GM23338 (cell line): ENCODE results near the gene MRGPRF. TPM values are rescaled to one million over a fixed set of nuclear protein-coding genes. Genes with fewer than 3 reads are reported as not detected.

Experiments used
- ATAC-seq: fragments of 200-7000 bp; cut with Tn5 transposase; 3 replicates; pipeline ENCODE4 v1.9.1; 2020
- DNase-seq: peaks from one replicate; pipeline ENCODE4 v3.0.0-alpha.2; 2015; ENCODE audit warnings: low spot score
- H2AFZ ChIP-seq: fragments of 200-600 bp; sonication (generic); 2 replicates; pipeline ENCODE4 v1.8.0; 2016; ENCODE audit warnings: antibody characterized with exemption, mild to moderate bottlenecking, moderate library complexity
- H3F3A ChIP-seq: fragments of 200-600 bp; sonication (generic); replicated peaks from 2 replicates; pipeline ENCODE4 v1.8.0; 2017; ENCODE audit warnings: antibody characterized with exemption, mixed run types, low read depth
- H3K27ac ChIP-seq: fragments of 200-600 bp; sonication (generic); 2 replicates; pipeline ENCODE4 v1.6.1; 2016; ENCODE audit warnings: low read depth
- H3K27me3 ChIP-seq: fragments of 200-600 bp; sonication (generic); 2 replicates; pipeline ENCODE4 v1.8.0; 2016; ENCODE audit warnings: mild to moderate bottlenecking, mixed run types, moderate library complexity; ENCODE audit not compliant: insufficient read depth
- H3K36me3 ChIP-seq: fragments of 200-600 bp; sonication (generic); 2 replicates; pipeline ENCODE4 v1.8.0; 2016; ENCODE audit warnings: mild to moderate bottlenecking; ENCODE audit not compliant: insufficient read depth
- H3K4me1 ChIP-seq: fragments of 200-600 bp; sonication (generic); 2 replicates; pipeline ENCODE4 v1.8.0; 2016; ENCODE audit warnings: mild to moderate bottlenecking, moderate library complexity; ENCODE audit not compliant: insufficient read depth
- H3K4me2 ChIP-seq: fragments of 200-600 bp; sonication (generic); 2 replicates; pipeline ENCODE4 v1.7.1; 2017; ENCODE audit warnings: mixed run types
- H3K4me3 ChIP-seq: fragments of 200-600 bp; sonication (generic); 2 replicates; pipeline ENCODE4 v1.6.1; 2016; ENCODE audit warnings: mixed run types
- H3K79me2 ChIP-seq: fragments of 200-600 bp; sonication (generic); replicated peaks from 2 replicates; pipeline ENCODE4 v1.8.0; 2017; ENCODE audit warnings: mild to moderate bottlenecking; ENCODE audit not compliant: insufficient read depth
- H3K9me2 ChIP-seq: fragments of 200-600 bp; sonication (generic); 2 replicates; pipeline ENCODE4 v1.8.0; 2017; ENCODE audit not compliant: insufficient read depth
- H4K20me1 ChIP-seq: fragments of 200-600 bp; sonication (generic); replicated peaks from 2 replicates; pipeline ENCODE4 v1.8.0; 2017; ENCODE audit warnings: mild to moderate bottlenecking; ENCODE audit not compliant: insufficient read depth
- H3K27ac Mint-ChIP-seq: 2 replicates; pipeline ENCODE4 v1.8.0; 2020; ENCODE audit warnings: inconsistent platforms, mild to moderate bottlenecking, moderate library complexity, mixed read lengths
- H3K27me3 Mint-ChIP-seq: 3 replicates; pipeline ENCODE4 v1.8.0; 2022; ENCODE audit warnings: low read depth, mild to moderate bottlenecking, moderate library complexity, mixed read lengths, inconsistent platforms; ENCODE audit not compliant: insufficient read depth, poor library complexity
- H3K36me3 Mint-ChIP-seq: 3 replicates; pipeline ENCODE4 v1.8.0; 2021; ENCODE audit warnings: low read depth, mild to moderate bottlenecking, inconsistent platforms, moderate library complexity, mixed read lengths
- H3K4me1 Mint-ChIP-seq: 3 replicates; pipeline ENCODE4 v1.8.0; 2020; ENCODE audit warnings: mild to moderate bottlenecking, inconsistent platforms, mixed read lengths
- H3K4me3 Mint-ChIP-seq: 3 replicates; pipeline ENCODE4 v1.8.0; 2021; ENCODE audit warnings: moderate library complexity, mild to moderate bottlenecking, inconsistent platforms, mixed read lengths
- H3K9me3 Mint-ChIP-seq: 3 replicates; pipeline ENCODE4 v1.8.0; 2020; ENCODE audit warnings: moderate library complexity, mild to moderate bottlenecking, inconsistent platforms, mixed read lengths
- CREB1 ChIP-seq: fragments of 250-450 bp; sonication (Bioruptor Pico); IDR thresholded peaks from 2 replicates; pipeline ENCODE4 v1.5.0; 2020; ENCODE audit warnings: low read depth, mild to moderate bottlenecking, moderate library complexity
- CTCF ChIP-seq, 2 experiments: fragments of 200-600 bp in 1 of 2; sonication (generic) in 1 of 2; conservative IDR thresholded peaks; 2 replicates each; pipeline versions ENCODE4 v1.5.1 to v1.6.1; 2016 to 2017; ENCODE audit warnings: antibody characterized with exemption in 2 of 2, low read depth in 2 of 2, mild to moderate bottlenecking in 2 of 2, moderate library complexity in 1 of 2
- ETS1 ChIP-seq: IDR thresholded peaks from 2 replicates; pipeline ENCODE4 v1.6.1; 2016; ENCODE audit warnings: antibody characterized with exemption
- EZH2 ChIP-seq: fragments of 200-600 bp; sonication (generic); IDR thresholded peaks from one replicate; pipeline ENCODE4 v1.8.0; 2017; ENCODE audit warnings: antibody characterized with exemption, mild to moderate bottlenecking, low read depth; ENCODE audit not compliant: unreplicated experiment
- EZH2phosphoT487 ChIP-seq: fragments of 200-600 bp; sonication (generic); IDR thresholded peaks from one replicate; pipeline ENCODE4 v1.8.1; 2018; ENCODE audit warnings: antibody characterized with exemption; ENCODE audit not compliant: unreplicated experiment
- POLR2AphosphoS5 ChIP-seq: IDR thresholded peaks from 2 replicates; pipeline ENCODE4 v1.6.1; 2016; ENCODE audit warnings: antibody characterized with exemption, low read depth
- REST ChIP-seq: IDR thresholded peaks from one replicate; pipeline ENCODE4 v1.6.1; 2018; ENCODE audit warnings: antibody characterized with exemption; ENCODE audit not compliant: unreplicated experiment
- STAT1 ChIP-seq: IDR thresholded peaks from one replicate; pipeline ENCODE4 v1.6.1; 2016; ENCODE audit warnings: antibody characterized with exemption; ENCODE audit not compliant: unreplicated experiment
- ZNF114 ChIP-seq: fragments of 250-450 bp; sonication (Bioruptor Pico); IDR thresholded peaks from 2 replicates; pipeline ENCODE4 v1.5.0; 2020; ENCODE audit warnings: mild to moderate bottlenecking, moderate library complexity
- polyA plus RNA-seq: library from polyadenylated mRNA; unstranded; fragments of >200 nt; fragmentation: Nextera tagmentation; extraction: Ambion mirVana; gene quantifications from 2 replicates; pipeline ENCODE4 v1.2.1, GENCODE V29; 2016
- total RNA-seq: library from RNA; depleted of rRNA; stranded (reverse); fragments of >200 nt; shearing (Covaris generic); gene quantifications from 2 replicates; pipeline ENCODE4 v1.2.3, GENCODE V29; 2014

Gene MRGPRF
- total and polyA plus RNA-seq, 2 experiments from 2014 or later, result 3.3 to 9.0 TPM

- TF ChIP-seq EZH2phosphoT487, result no peak
- TF ChIP-seq CTCF (conservative IDR thresholded peaks at IDR 0.05; ENCODE audit: low read depth in 2 of 2), result no peak
- TF ChIP-seq REST, result no peak
- TF ChIP-seq CREB1 (CRISPR knock-in tag), result no peak
- no peak for TF ChIP-seq STAT1
Observed at GRCh38 chr11:69050592-69051380, 37.7 kb upstream of the MRGPRF start (continued).

- H3K9me3 Mint-ChIP-seq, result no peaks in the 10 kb centered on the region
- Histone ChIP-seq H3K4me2 (peak overlapping the region; percentile 85), H2AFZ (no peak overlapping the region), H3K27me3 (no peaks in the 10 kb centered on the region), H3K4me1 (peaks cover 18% of the 10 kb centered on the region; the same call in 1 of the 2 replicates), H3K9me2 (no peaks in the 10 kb centered on the region), H3K36me3 (no peaks in the 10 kb centered on the region), H3K79me2 (peaks cover 48% of the 10 kb centered on the region), H3K27ac (no peak overlapping the region), H4K20me1 (no peaks in the 10 kb centered on the region; the same call in 1 of the 2 replicates), H3F3A (0 out of 2 replicates have a peak, but pooled peaks cover 2% of the 10 kb centered on the region), H3K4me3 (peak overlapping the region; percentile 78)
- H3K36me3 Mint-ChIP-seq, result no peaks in the 10 kb centered on the region
- DNase-seq (no peak), ATAC-seq (no peak)
- H3K4me1 Mint-ChIP-seq, result peaks cover 30% of the 10 kb centered on the region
- no peak overlapping the region for H3K27ac Mint-ChIP-seq
- H3K4me3 Mint-ChIP-seq, result peak overlapping the region; percentile 74
- TF ChIP-seq ETS1, result no peak
- TF ChIP-seq ZNF114, result no peak
- no peak for TF ChIP-seq POLR2AphosphoS5
- TF ChIP-seq STAT1, result no peak
- TF ChIP-seq CREB1 (CRISPR knock-in tag), result no peak
- TF ChIP-seq EZH2, result no peak
- TF ChIP-seq CTCF (conservative IDR thresholded peaks at IDR 0.05; ENCODE audit: low read depth in 2 of 2), result no peak
- no peak for TF ChIP-seq EZH2phosphoT487
- H3K27me3 Mint-ChIP-seq, result peaks cover 3% of the 10 kb centered on the region
Observed at GRCh38 chr11:69049490-69049867, 36.4 kb upstream of the MRGPRF start.
